Psoas muscle (tissue), 8 donors: ENCODE results near the gene FBXL22. TPM values are rescaled to one million over a fixed set of nuclear protein-coding genes. Genes with fewer than 3 reads are reported as not detected.
A peak's percentile ranks its signal among the peaks of the same experiment; 100 is the strongest.

Experiments used
- ATAC-seq, 4 donors: fragments of 200-7000 bp; cut with Tn5 transposase; one replicate each; pipeline ENCODE4 v1.9.1; 2020; ENCODE audit warnings: moderate library complexity in 3 of 4, mild to moderate bottlenecking in 2 of 4
- DNase-seq, 2 donors: peaks; one replicate each; pipeline ENCODE4 v3.0.0-alpha.2; 2020
- H3K27ac ChIP-seq: fragments of 200-600 bp; one replicate; pipeline ENCODE4 v1.8.0; 2022
- H3K27me3 ChIP-seq, 3 donors: fragments of 200-600 bp in 1 of 3; one replicate each; pipeline versions ENCODE4 v1.6.1 to v1.8.0; 2013 to 2022; ENCODE audit warnings: low read length in 2 of 3, mild to moderate bottlenecking in 2 of 3, moderate library complexity in 1 of 3; ENCODE audit not compliant: insufficient read depth in 3 of 3
- H3K36me3 ChIP-seq, 2 donors: fragments of 200-600 bp in 1 of 2; one replicate each; pipeline versions ENCODE4 v1.6.1 to v1.8.0; 2013 to 2022; ENCODE audit warnings: low read depth in 1 of 2, mild to moderate bottlenecking in 1 of 2, moderate library complexity in 1 of 2; ENCODE audit not compliant: insufficient read depth in 1 of 2
- H3K4me1 ChIP-seq: fragments of 200-600 bp; one replicate; pipeline ENCODE4 v1.8.0; 2022
- H3K4me3 ChIP-seq: fragments of 200-600 bp; one replicate; pipeline ENCODE4 v1.8.0; 2022; ENCODE audit warnings: mild to moderate bottlenecking
- H3K9me3 ChIP-seq: fragments of 200-600 bp; one replicate; pipeline ENCODE4 v1.8.0; 2022
- CTCF ChIP-seq: fragments of 200-600 bp; IDR thresholded peaks from one replicate; pipeline ENCODE4 v1.8.0; 2022; ENCODE audit warnings: antibody characterized with exemption
- WGBS, 3 donors: extraction: QIAGEN DNeasy Blood & Tissue Kit; methylation state at CpG; one replicate each; pipeline versions ENCODE4 v1.1.6 to v1.1.7; 2013; 5-methylcytosine and 5-hydroxymethylcytosine counted together
- intact Hi-C, 2 donors: fragments of 100-400 bp; cut with DNase I; formaldehyde crosslinking; loops; one replicate each; pipeline versions ENCODE4 v1.11.0 to v1.14.2; 2022
- polyA plus RNA-seq, 3 donors: library from polyadenylated mRNA; stranded (reverse); fragments of 200-250 nt; gene quantifications; one replicate each; pipeline ENCODE4 v1.2.3, GENCODE V29; 2013
- total RNA-seq, 4 donors: library from RNA; stranded (reverse); fragmentation: NEBNext Ultra II Directional in 2 of 4; extraction: Animal tissue kit (Norgen Biotek cat#: 25700) in 2 of 4; gene quantifications; one replicate each; pipeline versions ENCODE4 v1.2.1 to v1.2.4, GENCODE V29; 2021 to 2023
- donor health status: healthy with polysubstance abuse.
- donor health status: DM: no; HTN: no; CAD: no; lungs with moderate emphysema.
- donor health status: Bipolar disorder and iron deficiency.
- donor health status: healthy.
- donor health status: DM: yes; HTN: yes; CAD: no.
- donor health status: DM: no; HTN: no; CAD: no.
- donor health status: DM: no; HTN: no; CAD: no.
- donor health status: DM: yes; HTN: yes; CAD: no.

The FBXL22 gene
- total and polyA plus RNA-seq, 7 donors, result 0.17 to 6.6 (median 0.37) TPM

- WGBS, 3 donors, result 28 to 55% (median 29%) methylated on average over 9 of the region's 9 CpGs
- TF ChIP-seq CTCF, result no peak
These were observed 4.6 kb downstream of the FBXL22 start for GRCh38 chr15:63601704-63602185.

GRCh38 chr15:63602595-63602994 is 5.4 kb downstream of the FBXL22 start:
- WGBS, 3 donors, result 69 to 77% (median 71%) methylated on average over 3 of the region's 3 CpGs
- no peak for ATAC-seq
- Histone ChIP-seq H3K9me3 (no peaks in the 10 kb centered on the region), H3K36me3 (peaks cover 0 to 13% of the 10 kb centered on the region in 2 donors), H3K27me3 (no peaks in the 10 kb centered on the region), H3K4me3 (no peak overlapping the region), H3K27ac (no peak overlapping the region), H3K4me1 (peaks cover 28% of the 10 kb centered on the region)
- intact Hi-C loops, result no loop called here
- no peak for TF ChIP-seq CTCF
- no peak for DNase-seq

More at GRCh38 chr15:63601704-63602185, 4.6 kb downstream of the FBXL22 start:
- H3K9me3 ChIP-seq, result no peaks in the 10 kb centered on the region
- no peaks in the 10 kb centered on the region for H3K27me3 ChIP-seq
- H3K36me3 ChIP-seq, result peaks cover 0 to 7% of the 10 kb centered on the region in 2 donors
- intact Hi-C loops, result no loop called here
- H3K27ac ChIP-seq, result peak overlapping the region; percentile 90
- peak overlapping the region; percentile 90 for H3K4me3 ChIP-seq
- ATAC-seq (no peak), DNase-seq (no peak)
- peaks cover 31% of the 10 kb centered on the region for H3K4me1 ChIP-seq

- WGBS, 3 donors, result 52 to 61% (median 58%) methylated on average over 4 of the region's 4 CpGs
- H3K27ac ChIP-seq, result no peak overlapping the region
- no peak overlapping the region for H3K4me3 ChIP-seq
- no peaks in the 10 kb centered on the region for H3K9me3 ChIP-seq
- intact Hi-C loops, result no loop called here
- no peaks in the 10 kb centered on the region for H3K27me3 ChIP-seq
- TF ChIP-seq CTCF, result no peak
- peaks cover 0 to 23% of the 10 kb centered on the region in 2 donors for H3K36me3 ChIP-seq
- ATAC-seq (no peak), DNase-seq (no peak)
- peaks cover 19% of the 10 kb centered on the region for H3K4me1 ChIP-seq
These were observed 6.3 kb downstream of the FBXL22 start for GRCh38 chr15:63603516-63603915.

GRCh38 chr15:63604281-63604680 is 7.1 kb downstream of the FBXL22 start:
- no peak for ATAC-seq
- intact Hi-C loops, result no loop called here

More at GRCh38 chr15:63604281-63604680, 7.1 kb downstream of the FBXL22 start:
- no peak for DNase-seq
- no peak for TF ChIP-seq CTCF
- Histone ChIP-seq H3K27me3 (no peaks in the 10 kb centered on the region), H3K4me3 (no peak overlapping the region), H3K36me3 (peaks cover 2 to 30% of the 10 kb centered on the region in 2 donors), H3K9me3 (no peaks in the 10 kb centered on the region), H3K4me1 (peaks cover 11% of the 10 kb centered on the region), H3K27ac (no peak overlapping the region)
- 90 to 95% (median 94%) methylated on average over 2 of the region's 2 CpGs for WGBS, 3 donors
